Stimulated activated CD4-positive, alpha-beta T cell treated with anti-CD3 and anti-CD28 coated beads, Interleukin-1b, Interleukin-23, amount 100 ng/mL, for 1 hour (primary cell): Measurements from ENCODE around the gene CABLES1.
"Not testable (repeated sequence)": the region's sequence is repeated elsewhere in the genome, so short reads cannot be mapped to it uniquely, and the experiment has no call there.

Source experiments
- DNase-seq, 2 donors: peaks; one replicate each; pipeline ENCODE4 v3.0.0-alpha.2; 2020; ENCODE audit warnings: low read depth in 2 of 2

The CABLES1 gene

GRCh38 chr18:23266717-23267446, 131.6 kb downstream of the CABLES1 start:
- DNase-seq, result no peak

DNA sequence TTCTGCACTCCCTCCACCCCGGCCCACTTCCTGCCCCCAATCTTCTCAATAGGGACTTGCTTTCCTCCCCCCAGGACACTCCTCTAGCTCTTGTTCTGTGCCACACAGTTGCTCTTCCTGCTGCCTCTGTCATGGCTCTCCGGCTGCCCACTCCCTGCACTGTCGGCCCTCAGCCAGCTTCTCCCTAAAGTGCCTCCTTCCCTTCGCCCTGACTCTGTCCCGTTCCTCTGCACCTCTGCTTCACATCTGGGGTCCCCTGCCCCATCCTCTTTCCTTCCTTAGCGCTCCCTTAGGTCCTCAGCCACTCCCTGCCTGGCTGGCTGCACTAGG, 132.1 kb downstream of the CABLES1 start:
- DNase-seq, result no peak

GRCh38 chr18:23268641-23269040, 133.4 kb downstream of the CABLES1 start:
- DNase-seq, result no peak

GRCh38 chr18:23269068-23269467, 133.8 kb downstream of the CABLES1 start:
- DNase-seq, result not testable (repeated sequence)

GRCh38 chr18:23269928-23270327, 134.6 kb downstream of the CABLES1 start:
- DNase-seq, result no peak

DNA sequence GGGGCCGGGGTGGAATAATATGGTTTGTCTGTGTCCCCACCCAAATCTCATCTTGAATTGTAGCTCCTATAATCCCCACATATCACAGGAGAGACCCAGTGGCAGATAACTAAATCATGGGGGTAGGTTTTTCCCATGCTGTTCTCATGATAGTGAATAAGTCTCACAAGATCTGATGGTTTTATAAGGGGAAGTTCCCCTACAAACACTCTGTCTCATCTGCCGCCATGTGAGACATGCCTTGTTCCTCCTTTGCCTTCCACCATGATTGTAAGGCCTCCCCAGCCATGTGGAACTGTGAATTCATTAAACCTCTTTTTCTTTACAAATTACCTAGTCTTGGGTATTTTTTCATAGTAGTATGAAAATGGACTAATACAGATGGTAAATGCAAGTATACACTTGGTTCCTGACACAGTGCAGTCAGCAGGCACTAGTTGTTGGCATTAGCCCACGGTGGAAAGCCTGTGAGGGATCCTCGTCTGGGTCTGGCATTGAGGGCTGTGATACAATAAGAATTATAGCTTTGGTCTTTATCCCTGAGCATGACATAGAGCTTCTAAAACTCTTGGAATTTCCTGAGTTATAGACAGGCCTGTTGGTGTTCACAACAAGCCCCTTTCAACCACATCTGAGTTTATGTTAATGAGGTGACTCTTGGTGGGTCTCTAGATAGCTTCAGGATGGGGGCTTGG, 135.8 kb downstream of the CABLES1 start:
- no peak for DNase-seq

DNA sequence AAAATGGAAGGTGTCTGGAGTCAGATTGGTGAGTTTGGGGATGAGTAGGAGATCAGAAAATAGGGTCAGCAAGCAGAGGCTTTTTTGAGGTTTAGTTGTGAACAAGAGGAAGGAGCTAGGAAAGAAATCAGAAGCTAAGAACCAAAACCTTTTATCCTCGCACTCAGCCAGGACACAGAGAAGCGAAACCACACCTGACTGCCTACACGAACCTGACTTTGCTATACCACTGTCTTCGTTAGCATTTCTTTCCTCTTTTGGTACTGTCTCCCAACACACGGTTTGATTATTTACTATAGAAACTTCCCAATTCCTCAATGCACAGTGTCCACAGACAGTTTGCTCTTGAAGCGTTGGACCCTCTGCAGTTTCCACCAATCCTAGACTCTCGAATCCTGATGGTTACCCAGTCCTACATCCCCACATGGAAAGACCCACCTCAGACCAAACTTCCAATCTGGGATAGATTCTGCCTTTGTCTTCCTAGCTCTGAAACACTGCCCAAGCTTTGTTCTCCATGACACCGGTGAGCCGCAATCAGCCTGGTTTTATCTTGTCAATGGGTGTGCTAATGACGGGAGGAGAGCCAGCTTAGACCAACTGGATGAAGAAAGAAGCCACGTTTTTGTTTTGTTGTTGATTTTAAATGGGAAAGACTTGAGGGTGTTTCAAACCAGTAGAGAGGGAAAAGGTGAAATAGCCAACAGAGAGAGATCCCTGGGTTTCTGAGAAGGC, 137.4 kb downstream of the CABLES1 start:
- no peak for DNase-seq

GRCh38 chr18:23273443-23273966, 138.2 kb downstream of the CABLES1 start:
- DNase-seq, result no peak

- DNase-seq, result no peak
These were observed 139.6 kb downstream of the CABLES1 start for GRCh38 chr18:23274638-23275482.

- no peak for DNase-seq
These were observed 141.2 kb downstream of the CABLES1 start for GRCh38 chr18:23276451-23276850.

- no peak for DNase-seq
These were observed 142.1 kb downstream of the CABLES1 start for GRCh38 chr18:23277399-23277798.

DNA sequence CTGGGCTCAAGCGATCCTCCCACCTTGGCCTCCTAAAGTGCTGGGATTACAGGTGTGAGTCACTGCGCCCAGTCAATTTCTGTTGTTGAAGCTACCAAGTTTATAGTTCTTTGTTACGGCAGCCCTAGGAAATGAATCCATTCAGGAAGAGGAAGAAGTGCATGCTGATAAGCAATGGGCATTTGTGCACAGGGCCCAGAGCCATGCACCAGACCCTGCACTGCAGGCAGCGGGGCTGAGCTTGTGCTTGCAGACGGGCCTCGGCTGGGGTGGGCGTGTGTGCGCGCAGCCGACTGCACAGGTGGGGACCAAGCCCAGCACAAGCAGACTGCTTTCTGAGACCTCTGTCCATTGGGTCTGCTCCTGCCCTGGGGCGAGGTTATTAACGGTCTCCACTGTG, 144.6 kb downstream of the CABLES1 start:
- DNase-seq, result no peak

- DNase-seq, result no peak
These were observed 145.6 kb downstream of the CABLES1 start for GRCh38 chr18:23280844-23281243.

DNA sequence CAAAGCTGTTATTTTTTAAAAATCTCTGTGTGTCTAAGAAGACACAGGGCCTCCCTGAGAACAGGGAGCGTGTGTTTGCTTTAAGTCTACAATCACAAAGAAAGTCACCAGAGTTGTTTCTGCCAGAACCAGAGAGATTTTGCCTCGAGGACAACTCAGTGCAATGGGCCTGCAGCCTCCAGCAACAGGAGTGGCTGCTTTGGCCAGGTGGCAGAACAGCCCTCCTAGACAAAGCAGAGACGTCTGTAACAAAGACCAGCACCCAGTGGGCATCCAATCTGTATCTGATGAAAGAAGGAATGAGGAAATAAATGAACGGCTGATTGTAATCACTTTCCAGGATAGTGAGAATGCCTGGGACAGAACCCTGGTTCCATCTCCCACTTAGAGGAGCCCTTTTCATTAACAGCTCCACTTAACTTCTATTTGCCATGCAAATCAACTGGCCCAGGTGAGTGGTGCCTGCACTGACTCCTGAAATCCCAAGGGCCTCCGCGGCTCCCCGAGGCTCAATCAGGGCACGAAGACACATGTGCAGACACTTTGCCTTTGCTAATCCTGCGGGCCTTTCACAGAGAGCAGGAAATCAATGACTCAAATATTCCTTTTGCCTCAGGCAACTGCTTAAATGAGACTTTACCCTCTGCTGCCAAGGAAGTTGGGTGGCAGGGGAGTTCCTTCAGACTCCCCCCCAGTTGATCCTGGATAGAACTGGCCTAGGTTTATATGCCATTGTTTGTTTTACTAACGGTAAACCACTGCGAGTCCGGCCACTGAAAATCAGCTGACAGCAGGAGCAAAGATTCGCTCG, 146.5 kb downstream of the CABLES1 start:
- no peak for DNase-seq

GRCh38 chr18:23282437-23282781, 147.1 kb downstream of the CABLES1 start:
- no peak for DNase-seq

DNA sequence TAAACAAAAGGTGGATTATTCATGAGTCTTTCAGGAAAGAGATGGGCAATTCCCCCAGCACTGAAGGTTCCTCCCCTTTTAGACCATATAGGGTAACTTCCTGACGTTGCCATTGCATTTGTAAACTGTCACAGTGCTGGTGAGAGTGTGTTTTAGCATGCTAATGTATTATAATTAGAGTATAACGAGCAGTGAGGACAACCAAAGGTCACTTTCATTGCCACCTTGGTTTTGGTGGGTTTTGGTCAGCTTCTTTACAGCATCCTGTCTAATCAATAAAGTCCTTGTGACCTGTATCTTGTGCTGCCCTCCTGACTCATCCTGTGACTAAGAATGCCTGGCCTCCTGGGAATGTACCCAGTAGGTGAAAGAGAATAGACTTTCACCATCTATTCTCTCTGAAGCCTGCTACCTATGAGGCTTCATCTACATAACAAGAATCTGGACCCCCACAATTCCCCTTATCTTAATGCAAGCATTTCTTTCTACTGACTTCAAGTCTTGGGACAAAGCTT, 148.7 kb downstream of the CABLES1 start:
- no peak for DNase-seq

GRCh38 chr18:23284629-23285028, 149.3 kb downstream of the CABLES1 start:
- DNase-seq, result no peak

GRCh38 chr18:23285581-23285980, 150.3 kb downstream of the CABLES1 start:
- not testable (repeated sequence) for DNase-seq

DNA sequence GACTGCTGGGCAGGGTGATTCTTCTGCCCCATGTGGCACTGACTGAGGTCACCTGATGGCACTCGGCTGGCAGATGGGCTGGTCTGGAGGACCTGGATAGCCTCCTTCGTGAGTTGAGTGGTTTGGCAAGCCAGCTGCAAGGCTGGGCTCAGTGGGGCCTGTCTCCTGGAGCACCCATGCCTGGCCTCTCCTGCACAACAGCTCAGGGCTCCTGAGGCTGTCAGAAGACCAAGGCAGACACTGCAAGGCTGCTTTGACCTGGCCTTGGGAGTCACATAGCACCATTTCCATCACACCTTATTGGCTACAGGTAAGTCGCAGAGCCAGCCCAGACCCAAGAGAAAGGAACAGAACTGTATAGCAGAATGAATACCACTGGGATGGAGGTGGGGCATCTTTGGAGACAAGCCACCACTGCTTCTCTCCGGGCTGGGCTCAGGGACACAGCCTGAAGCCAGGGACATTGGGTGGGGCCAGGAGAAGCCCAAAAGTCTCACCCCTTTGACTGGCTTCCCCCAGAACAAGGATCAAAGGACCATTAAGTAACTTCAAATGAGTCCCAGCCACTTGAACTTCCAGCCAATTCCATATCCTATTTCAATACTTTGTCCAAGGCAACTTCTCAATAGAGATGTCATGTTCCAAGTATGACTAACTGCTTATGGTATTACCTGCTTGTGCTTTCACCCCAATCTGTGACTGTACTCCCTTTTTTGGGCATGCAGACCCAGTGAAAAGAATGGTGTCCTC, 156.3 kb downstream of the CABLES1 start:
- no peak for DNase-seq

- no peak for DNase-seq
These were observed 165.0 kb downstream of the CABLES1 start for GRCh38 chr18:23300231-23300805.
